GM12892 (cell line): Measurements from ENCODE around the gene ABCF2.

Experiments used
- POLR2A ChIP-seq: IDR thresholded peaks from 2 replicates; pipeline ENCODE4 v1.6.1; 2011; ENCODE audit warnings: low read depth, low read length, control low read depth
- TAF1 ChIP-seq: IDR thresholded peaks from 2 replicates; pipeline ENCODE4 v1.6.1; 2011; ENCODE audit warnings: low read depth, mild to moderate bottlenecking, control low read depth, low read length, borderline replicate concordance

DNA sequence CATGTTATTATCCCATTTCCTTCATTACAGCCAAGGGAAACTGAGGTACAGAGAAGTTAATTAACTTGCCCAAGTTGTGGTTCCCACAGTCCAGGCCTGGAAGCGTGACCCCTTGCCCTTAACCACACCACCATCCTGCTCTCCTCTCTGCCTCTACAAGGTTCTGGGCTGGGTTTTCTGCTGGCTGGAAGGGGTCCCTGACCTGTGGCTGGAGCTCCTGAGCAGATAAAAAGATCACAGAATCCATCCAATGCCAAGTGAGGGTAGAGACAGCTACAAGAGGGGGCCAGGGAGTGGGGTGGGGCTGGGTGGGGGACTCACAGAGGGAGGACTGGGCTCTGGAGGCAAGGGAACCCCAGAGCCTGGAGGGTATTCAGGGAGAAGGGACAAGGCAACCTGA, 49.7 kb downstream of the ABCF2 start:
- TF ChIP-seq POLR2A (no peak), TAF1 (no peak)
